ENCODE measurements around the gene ZNF236. TPM values are rescaled to one million over a fixed set of nuclear protein-coding genes. Genes with fewer than 3 reads are reported as not detected.
"Not testable (repeated sequence)": the region's sequence is repeated elsewhere in the genome, so short reads cannot be mapped to it uniquely, and the experiment has no call there.

The ZNF236 gene
- total RNA-seq, 4 donors from 2014 or later = 21.0 to 36.3 (median 31.8) TPM

GRCh38 chr18:76962851-76963250, 140.5 kb downstream of the ZNF236 start:
- no peak overlapping the region for H3K4me3 ChIP-seq
- no peaks in the 10 kb centered on the region for H3K9me3 ChIP-seq
- 90 to 97% methylated on average over 1 of the region's 1 CpG for WGBS, 2 donors
- peaks cover 0 to 78% (median 0%) of the 10 kb centered on the region in 3 donors for H3K36me3 ChIP-seq
- H3K27ac ChIP-seq = no peak overlapping the region
- TF ChIP-seq EP300 (IDR thresholded peaks at IDR 0.05) (no peak), POLR2A (IDR thresholded peaks at IDR 0.05) (no peak), CTCF (IDR thresholded peaks at IDR 0.05) (no peak)
- no peaks in the 10 kb centered on the region for H3K27me3 ChIP-seq
- H3K4me1 ChIP-seq = peaks cover 0 to 13% (median 0%) of the 10 kb centered on the region in 4 donors
- no peak for DNase-seq (ENCODE audit: low spot score in 2 of 2)

- Histone ChIP-seq H3K27me3 (no peaks in the 10 kb centered on the region), H3K4me1 (peaks cover 0 to 2% (median 0%) of the 10 kb centered on the region in 4 donors), H3K4me3 (no peak overlapping the region), H3K36me3 (peaks cover 0 to 78% (median 0%) of the 10 kb centered on the region in 3 donors), H3K9me3 (no peaks in the 10 kb centered on the region), H3K27ac (no peak overlapping the region)
- no peak for TF ChIP-seq CTCF (IDR thresholded peaks at IDR 0.05)
- no peak for TF ChIP-seq POLR2A (IDR thresholded peaks at IDR 0.05)
- TF ChIP-seq EP300 (IDR thresholded peaks at IDR 0.05) = no peak
- DNase-seq (ENCODE audit: low spot score in 2 of 2) = no peak
- WGBS, 2 donors = 93 to 100% methylated on average over 2 of the region's 2 CpGs
Observed at GRCh38 chr18:76963936-76964335, 141.6 kb downstream of the ZNF236 start.

GRCh38 chr18:76965555-76966151, 143.3 kb downstream of the ZNF236 start:
- not testable (repeated sequence) for H3K4me1 ChIP-seq; H3K27me3 ChIP-seq; H3K9me3 ChIP-seq; H3K4me3 ChIP-seq; DNase-seq (ENCODE audit: low spot score in 2 of 2); H3K27ac ChIP-seq
- 90 to 94% methylated on average over 11 of the region's 11 CpGs for WGBS, 2 donors
- peaks cover 0 to 68% (median 0%) of the 10 kb centered on the region in 3 donors for H3K36me3 ChIP-seq

GRCh38 chr18:76967299-76967698, 144.9 kb downstream of the ZNF236 start:
- DNase-seq (ENCODE audit: low spot score in 2 of 2); H3K4me3 ChIP-seq; H3K9me3 ChIP-seq; H3K4me1 ChIP-seq; H3K27ac ChIP-seq; H3K27me3 ChIP-seq: not testable (repeated sequence)
- peaks cover 0 to 52% (median 0%) of the 10 kb centered on the region in 3 donors for H3K36me3 ChIP-seq

- peaks cover 0 to 46% (median 0%) of the 10 kb centered on the region in 3 donors for H3K36me3 ChIP-seq
- 51 to 56% methylated on average over 17 of the region's 17 CpGs for WGBS, 2 donors
- DNase-seq (ENCODE audit: low spot score in 2 of 2) = no peak
- no peaks in the 10 kb centered on the region for H3K27me3 ChIP-seq
- no peaks in the 10 kb centered on the region for H3K4me1 ChIP-seq
- H3K27ac ChIP-seq = no peak overlapping the region
- no peak for TF ChIP-seq POLR2A (IDR thresholded peaks at IDR 0.05)
- TF ChIP-seq CTCF (IDR thresholded peaks at IDR 0.05) = no peak
- TF ChIP-seq EP300 (IDR thresholded peaks at IDR 0.05) = no peak
- H3K4me3 ChIP-seq = no peak overlapping the region
- no peaks in the 10 kb centered on the region for H3K9me3 ChIP-seq
Observed at GRCh38 chr18:76967721-76968472, 145.5 kb downstream of the ZNF236 start.

- no peak overlapping the region for H3K4me3 ChIP-seq
Observed at GRCh38 chr18:76970770-76971559, 148.6 kb downstream of the ZNF236 start.

More at GRCh38 chr18:76970770-76971559, 148.6 kb downstream of the ZNF236 start:
- H3K27ac ChIP-seq = no peak overlapping the region
- H3K27me3 ChIP-seq = no peaks in the 10 kb centered on the region
- TF ChIP-seq CTCF (IDR thresholded peaks at IDR 0.05) (no peak), EP300 (IDR thresholded peaks at IDR 0.05) (no peak), POLR2A (IDR thresholded peaks at IDR 0.05) (no peak)
- DNase-seq (ENCODE audit: low spot score in 2 of 2) = no peak
- 65 to 66% methylated on average over 11 of the region's 11 CpGs for WGBS, 2 donors
- H3K36me3 ChIP-seq = peaks cover 0 to 36% (median 0%) of the 10 kb centered on the region in 3 donors
- no peaks in the 10 kb centered on the region for H3K4me1 ChIP-seq
- no peaks in the 10 kb centered on the region for H3K9me3 ChIP-seq

All from tibial nerve (tissue), 4 donors.